OCI-LY7 (cell line): Measurements from ENCODE around the gene CHN1.

ENCODE experiments used
- CTCF ChIP-seq: fragments of 200-600 bp; sonication (generic); conservative IDR thresholded peaks from 2 replicates; pipeline ENCODE4 v1.5.1; 2014; ENCODE audit warnings: mild to moderate bottlenecking, antibody characterized with exemption, low read length, moderate library complexity, mixed read lengths
- EZH2phosphoT487 ChIP-seq: fragments of 200-600 bp; sonication (generic); IDR thresholded peaks from 2 replicates; pipeline ENCODE4 v1.6.1; 2018; ENCODE audit warnings: low read depth, borderline replicate concordance, mild to moderate bottlenecking, mixed run types, antibody characterized with exemption, low read length, moderate library complexity, mixed read lengths

DNA sequence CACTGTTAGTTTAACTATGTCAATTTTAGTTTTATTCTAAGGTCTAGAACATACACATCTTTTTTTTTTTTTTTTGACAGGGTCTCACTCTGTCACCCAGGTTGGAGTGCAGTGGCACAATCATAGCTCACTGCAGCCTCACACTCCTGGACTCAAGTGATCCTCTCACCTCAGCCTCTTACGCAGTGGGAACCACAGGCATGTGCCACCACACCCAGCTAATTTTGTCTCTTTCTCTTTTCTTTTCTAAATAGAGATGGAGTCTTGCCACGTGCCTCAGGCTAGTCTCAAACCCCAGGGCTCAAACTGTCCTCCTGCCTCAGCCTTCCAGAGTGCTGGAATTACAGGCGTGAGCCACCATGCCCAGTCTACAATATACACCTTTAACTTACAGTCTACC, 171.4 kb downstream of the CHN1 start:
- TF ChIP-seq CTCF, result no peak
- TF ChIP-seq EZH2phosphoT487, result no peak
